Smooth muscle cell (in vitro differentiated cells): ENCODE data around the gene CLEC1A. TPM values are rescaled to one million over a fixed set of nuclear protein-coding genes. Genes with fewer than 3 reads are reported as not detected.
"Not testable (repeated sequence)": the region's sequence is repeated elsewhere in the genome, so short reads cannot be mapped to it uniquely, and the experiment has no call there.

Experiments
- DNase-seq: peaks from one replicate; lab custom pipeline; 2025; ENCODE audit not compliant: unreplicated experiment; lab: John Stamatoyannopoulos, UW
- H2AFZ ChIP-seq: fragments of 200-600 bp; sonication (generic); 2 replicates; pipeline ENCODE4 v1.6.0; 2016; ENCODE audit warnings: antibody characterized with exemption, low read depth, mild to moderate bottlenecking
- H3F3A ChIP-seq: fragments of 200-600 bp; sonication (generic); 2 replicates; pipeline ENCODE4 v1.6.0; 2017; ENCODE audit warnings: antibody characterized with exemption, low read depth
- H3K27ac ChIP-seq: fragments of 200-600 bp; sonication (generic); 2 replicates; pipeline ENCODE4 v1.5.1; 2016; ENCODE audit warnings: low read depth, mild to moderate bottlenecking
- H3K27me3 ChIP-seq: fragments of 200-600 bp; sonication (generic); 2 replicates; pipeline ENCODE4 v1.6.1; 2016; ENCODE audit warnings: low read depth, mild to moderate bottlenecking
- H3K36me3 ChIP-seq: fragments of 200-600 bp; sonication (generic); 2 replicates; pipeline ENCODE4 v1.5.1; 2016; ENCODE audit warnings: low read depth
- H3K4me1 ChIP-seq: fragments of 200-600 bp; sonication (generic); 2 replicates; pipeline ENCODE4 v1.5.1; 2016; ENCODE audit warnings: low read depth
- H3K4me2 ChIP-seq: fragments of 200-600 bp; sonication (generic); 2 replicates; pipeline ENCODE4 v1.6.0; 2016; ENCODE audit warnings: mild to moderate bottlenecking
- H3K4me3 ChIP-seq: fragments of 200-600 bp; sonication (generic); 2 replicates; pipeline ENCODE4 v1.5.1; 2016; ENCODE audit warnings: mild to moderate bottlenecking
- H3K79me2 ChIP-seq: fragments of 200-600 bp; sonication (generic); 2 replicates; pipeline ENCODE4 v1.6.0; 2016; ENCODE audit warnings: low read depth, mild to moderate bottlenecking
- H3K9ac ChIP-seq: fragments of 200-600 bp; sonication (generic); 2 replicates; pipeline ENCODE4 v1.6.0; 2016; ENCODE audit warnings: low read depth
- H3K9me3 ChIP-seq: fragments of 200-600 bp; sonication (generic); replicated peaks from 2 replicates; pipeline ENCODE4 v1.5.1; 2016; ENCODE audit warnings: low read depth
- H4K20me1 ChIP-seq: fragments of 200-600 bp; sonication (generic); 2 replicates; pipeline ENCODE4 v1.6.0; 2016; ENCODE audit warnings: low read depth
- WGBS: methylation state at CpG from one replicate; pipeline ENCODE4 v1.1.7; 2016; ENCODE audit warnings: low lambda C conversion rate; 5-methylcytosine and 5-hydroxymethylcytosine counted together
- polyA plus RNA-seq: library from polyadenylated mRNA; unstranded; fragments of >200 nt; fragmentation: Nextera tagmentation; extraction: Ambion mirVana; gene quantifications from 2 replicates; pipeline ENCODE4 v1.2.1, GENCODE V29; 2016
- total RNA-seq: library from RNA; depleted of rRNA; stranded (reverse); fragments of >200 nt; gene quantifications from 2 replicates; pipeline ENCODE4 v1.2.3, GENCODE V29; 2014
- TF ChIP-seq, protein P1 (sequence below): fragments of 200-600 bp; sonication (generic); IDR thresholded peaks from 2 replicates; pipeline ENCODE4 v1.5.1; 2017; ENCODE audit warnings: borderline replicate concordance, mild to moderate bottlenecking, antibody characterized with exemption; ENCODE audit not compliant: insufficient read depth, poor library complexity, severe bottlenecking

The CLEC1A gene
- total and polyA plus RNA-seq, 2 experiments from 2014 or later, result not detected

DNA sequence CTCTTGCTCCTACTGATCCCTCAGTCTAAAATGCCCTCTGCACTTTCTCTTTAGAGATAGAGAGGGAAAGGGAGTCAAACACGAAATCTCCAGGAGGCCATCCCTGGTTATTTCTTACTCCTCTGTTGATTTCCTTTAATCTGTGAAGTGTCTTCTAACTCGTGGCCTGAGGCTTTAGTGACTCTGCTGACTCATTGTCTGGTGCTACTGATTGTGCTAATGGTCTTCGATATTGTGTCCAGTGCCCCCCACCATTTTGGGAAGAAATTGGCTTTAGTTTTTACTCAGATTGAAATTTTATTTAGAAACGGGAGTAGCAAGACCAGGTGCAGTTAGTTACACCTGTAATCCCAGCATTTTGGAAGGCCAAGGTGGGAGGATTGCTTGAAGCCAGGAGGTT, 67.5 kb downstream of the CLEC1A start:
- TF ChIP-seq, protein P1, sequence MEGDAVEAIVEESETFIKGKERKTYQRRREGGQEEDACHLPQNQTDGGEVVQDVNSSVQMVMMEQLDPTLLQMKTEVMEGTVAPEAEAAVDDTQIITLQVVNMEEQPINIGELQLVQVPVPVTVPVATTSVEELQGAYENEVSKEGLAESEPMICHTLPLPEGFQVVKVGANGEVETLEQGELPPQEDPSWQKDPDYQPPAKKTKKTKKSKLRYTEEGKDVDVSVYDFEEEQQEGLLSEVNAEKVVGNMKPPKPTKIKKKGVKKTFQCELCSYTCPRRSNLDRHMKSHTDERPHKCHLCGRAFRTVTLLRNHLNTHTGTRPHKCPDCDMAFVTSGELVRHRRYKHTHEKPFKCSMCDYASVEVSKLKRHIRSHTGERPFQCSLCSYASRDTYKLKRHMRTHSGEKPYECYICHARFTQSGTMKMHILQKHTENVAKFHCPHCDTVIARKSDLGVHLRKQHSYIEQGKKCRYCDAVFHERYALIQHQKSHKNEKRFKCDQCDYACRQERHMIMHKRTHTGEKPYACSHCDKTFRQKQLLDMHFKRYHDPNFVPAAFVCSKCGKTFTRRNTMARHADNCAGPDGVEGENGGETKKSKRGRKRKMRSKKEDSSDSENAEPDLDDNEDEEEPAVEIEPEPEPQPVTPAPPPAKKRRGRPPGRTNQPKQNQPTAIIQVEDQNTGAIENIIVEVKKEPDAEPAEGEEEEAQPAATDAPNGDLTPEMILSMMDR, result no peak
- H4K20me1 ChIP-seq, result no peaks in the 10 kb centered on the region
- DNase-seq, result no peak
- H2AFZ ChIP-seq, result no peak overlapping the region
- H3K36me3 ChIP-seq, result no peaks in the 10 kb centered on the region
- H3K4me3 ChIP-seq, result no peak overlapping the region
- no peaks in the 10 kb centered on the region for H3K4me1 ChIP-seq
- H3F3A ChIP-seq, result no peaks in the 10 kb centered on the region
- no peaks in the 10 kb centered on the region for H3K79me2 ChIP-seq
- no peak overlapping the region for H3K4me2 ChIP-seq
- H3K27me3 ChIP-seq, result no peaks in the 10 kb centered on the region
- H3K9ac ChIP-seq, result peak overlapping the region; percentile 17
- peak overlapping the region; percentile 60 for H3K27ac ChIP-seq
- WGBS, result 44% methylated on average over 4 of the region's 4 CpGs
- H3K9me3 ChIP-seq, result no peaks in the 10 kb centered on the region

GRCh38 chr12:10030446-10030845, 68.3 kb downstream of the CLEC1A start, which contains the start of gene CLEC9A:
TSS of gene CLEC9A (plus strand) at chr12:10030682. CDS start at chr12:10052688, 22,006 bp downstream.
- Histone ChIP-seq H3K36me3 (no peaks in the 10 kb centered on the region), H3F3A (no peaks in the 10 kb centered on the region), H3K9me3 (no peaks in the 10 kb centered on the region), H3K9ac (peak within 1 kb of the TSS; percentile 17), H3K79me2 (no peaks in the 10 kb centered on the region), H3K27ac (peak within 1 kb of the TSS; percentile 60), H3K4me3 (no peak within 1 kb of the TSS), H3K27me3 (no peaks in the 10 kb centered on the region), H2AFZ (no peak within 1 kb of the TSS), H3K4me2 (no peak within 1 kb of the TSS), H3K4me1 (no peaks in the 10 kb centered on the region), H4K20me1 (no peaks in the 10 kb centered on the region)
- DNase-seq, result no peak
- WGBS, result 98% methylated on average over 14 of the region's 14 CpGs
- TF ChIP-seq, protein P1, result no peak

DNA sequence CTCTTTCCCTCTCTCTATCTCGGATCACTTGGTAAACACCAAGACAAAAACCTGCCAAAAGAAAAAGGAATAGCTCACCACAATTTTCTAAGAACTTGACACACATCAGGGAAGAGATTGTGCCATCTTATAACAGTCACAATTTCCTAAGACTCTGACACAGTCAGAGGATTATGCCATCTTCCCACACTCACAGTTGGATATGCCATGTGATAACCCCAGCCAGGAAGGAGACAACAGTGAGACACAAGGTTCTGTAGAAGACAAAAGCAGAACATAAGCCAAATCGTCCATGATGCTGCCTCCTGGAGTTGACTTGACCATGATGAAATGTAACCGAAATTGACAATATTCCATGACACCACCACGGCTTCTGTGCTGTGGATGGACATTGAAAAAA, 71.1 kb downstream of the CLEC1A start:
- Histone ChIP-seq H3K36me3 (no peaks in the 10 kb centered on the region), H4K20me1 (no peaks in the 10 kb centered on the region), H3K4me2 (peak overlapping the region; percentile 31), H2AFZ (peak overlapping the region; percentile 81), H3K9ac (peak overlapping the region; percentile 59), H3K9me3 (no peaks in the 10 kb centered on the region), H3K27me3 (no peaks in the 10 kb centered on the region), H3K4me1 (no peaks in the 10 kb centered on the region), H3K79me2 (no peaks in the 10 kb centered on the region), H3F3A (no peaks in the 10 kb centered on the region), H3K4me3 (no peak overlapping the region), H3K27ac (peak overlapping the region; percentile 78)
- no peak for DNase-seq
- TF ChIP-seq, protein P1, result no peak
- 70% methylated on average over 4 of the region's 4 CpGs for WGBS

- Histone ChIP-seq H3K4me3 (no peak overlapping the region), H3K27ac (peak overlapping the region; percentile 78), H2AFZ (peak overlapping the region; percentile 81), H3K4me1 (no peaks in the 10 kb centered on the region), H3K79me2 (no peaks in the 10 kb centered on the region), H3K9me3 (no peaks in the 10 kb centered on the region), H3K4me2 (peak overlapping the region; percentile 31), H3F3A (no peaks in the 10 kb centered on the region), H3K36me3 (no peaks in the 10 kb centered on the region), H3K27me3 (no peaks in the 10 kb centered on the region), H4K20me1 (no peaks in the 10 kb centered on the region), H3K9ac (peak overlapping the region; percentile 59)
- DNase-seq, result no peak
- TF ChIP-seq, protein P1, result no peak
- whole genome bisulfite sequencing, result 68% methylated on average over 3 of the region's 3 CpGs
Observed at GRCh38 chr12:10027311-10027710, 71.5 kb downstream of the CLEC1A start.

- H3K4me2 ChIP-seq, H3K27me3 ChIP-seq, H3K9me3 ChIP-seq, H3K27ac ChIP-seq, H4K20me1 ChIP-seq, H3K36me3 ChIP-seq, H3K79me2 ChIP-seq, H2AFZ ChIP-seq, H3F3A ChIP-seq, DNase-seq, H3K4me1 ChIP-seq, H3K9ac ChIP-seq, H3K4me3 ChIP-seq: not testable (repeated sequence)
- WGBS, result 87% methylated on average over 4 of the region's 4 CpGs
Observed at GRCh38 chr12:10026666-10027065, 72.1 kb downstream of the CLEC1A start.
